ENCODE measurements around the gene DGCR2. TPM values are rescaled to one million over a fixed set of nuclear protein-coding genes. Genes with fewer than 3 reads are reported as not detected.
A peak's percentile ranks its signal among the peaks of the same experiment; 100 is the strongest.

DGCR2 gene
- total and polyA plus RNA-seq, 5 experiments from 2014 or later = 29.5 to 66.6 (median 61.8) TPM

DNA sequence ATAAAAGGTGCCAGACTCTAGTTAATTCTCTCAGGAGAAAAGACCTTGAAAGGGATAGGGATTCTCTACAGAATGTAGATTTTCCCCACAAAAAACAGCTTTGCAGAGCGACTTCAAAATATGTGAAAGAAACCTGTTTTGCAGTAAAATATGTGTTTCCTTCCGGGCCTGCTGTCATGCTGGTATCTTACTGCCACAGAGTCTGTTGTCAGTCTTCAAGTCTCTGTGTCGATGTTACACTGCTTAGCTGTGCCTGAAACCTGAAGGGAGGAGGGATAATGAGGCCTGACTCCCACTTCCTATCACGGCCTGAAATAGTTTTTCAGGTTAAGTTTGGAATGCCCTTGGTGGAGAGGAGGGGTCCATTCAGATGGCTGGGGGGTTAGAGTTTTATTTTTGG, 1.7 kb upstream of the DGCR2 start:
- H3K36me3 Mint-ChIP-seq = no peaks in the 10 kb centered on the region
- no peak for DNase-seq
- H3K4me3 Mint-ChIP-seq = peak overlapping the region in 3 of 10 donors; percentile 0 to 71 (median 1)
- H3K9me3 Mint-ChIP-seq = no peaks in the 10 kb centered on the region
- ATAC-seq = no peak
- no peaks in the 10 kb centered on the region for H3K27me3 Mint-ChIP-seq
- H3K27ac Mint-ChIP-seq = no peak overlapping the region
- H3K4me1 Mint-ChIP-seq = peaks cover 19 to 37% (median 35%) of the 10 kb centered on the region in 4 donors
- POLR2A ChIA-PET = interaction anchor here (0.7 to 4.3 kb wide), 4 partner anchors 16 to 469 kb away, joined by 3 to 112 read pairs (median 4); no protein-coding TSS in a partner anchor

- peak overlapping the region in 9 of 10 donors; percentile 56 to 94 (median 91) for H3K27ac Mint-ChIP-seq
- no peaks in the 10 kb centered on the region for H3K27me3 Mint-ChIP-seq
- no peaks in the 10 kb centered on the region for H3K9me3 Mint-ChIP-seq
- DNase-seq (no peak), ATAC-seq (peak in 1 of 2 donors; percentile 0)
- H3K4me1 Mint-ChIP-seq = peaks cover 24 to 47% (median 45%) of the 10 kb centered on the region in 4 donors
- peak overlapping the region; percentile 82 to 94 (median 88) for H3K4me3 Mint-ChIP-seq
- peaks cover 0 to 3% (median 0%) of the 10 kb centered on the region in 3 donors for H3K36me3 Mint-ChIP-seq
- POLR2A ChIA-PET = interaction anchor here (0.6 to 4.3 kb wide), 12 partner anchors 9 to 357 kb away, joined by 3 to 112 read pairs (median 4); partner anchors contain the start of genes CDC45, ESS2 and SLC25A1
Measured at GRCh38 chr22:19122752-19123492, 710 bp upstream of the DGCR2 start.

- Mint-ChIP-seq H3K9me3 (no peaks in the 10 kb centered on the region), H3K27me3 (no peaks in the 10 kb centered on the region), H3K36me3 (peaks cover 0 to 3% (median 0%) of the 10 kb centered on the region in 3 donors), H3K27ac (peak overlapping the region in 9 of 10 donors; percentile 56 to 94 (median 89)), H3K4me3 (peak overlapping the region; percentile 86 to 94 (median 88)), H3K4me1 (peaks cover 29 to 59% (median 57%) of the 10 kb centered on the region in 4 donors)
- ATAC-seq (peak in 1 of 2 donors; percentile 31), DNase-seq (peak in 6 of 10 donors; percentile 16 to 41 (median 28))
- POLR2A ChIA-PET = interaction anchor here (0.8 to 4.3 kb wide), 9 partner anchors 8 to 57 kb away, joined by 3 to 112 read pairs (median 5); partner anchors contain the start of genes ESS2 and SLC25A1
Measured at GRCh38 chr22:19121631-19122142, 525 bp downstream of the DGCR2 start.

- Mint-ChIP-seq H3K9me3 (no peaks in the 10 kb centered on the region), H3K4me3 (peak overlapping the region; percentile 86 to 94 (median 88)), H3K27ac (peak overlapping the region; percentile 73 to 94 (median 88)), H3K36me3 (peaks cover 0 to 3% (median 0%) of the 10 kb centered on the region in 3 donors), H3K4me1 (peaks cover 35 to 66% (median 63%) of the 10 kb centered on the region in 4 donors), H3K27me3 (no peaks in the 10 kb centered on the region)
- POLR2A ChIA-PET = interaction anchor here (0.6 to 4.3 kb wide), 7 partner anchors 7 to 47 kb away, joined by 3 to 112 read pairs (median 5); partner anchors contain the start of gene ESS2
- peak in 2 of 10 donors; percentile 16 to 30 for DNase-seq
- no peak for ATAC-seq
Measured at GRCh38 chr22:19120829-19121630, 1.2 kb downstream of the DGCR2 start.

- Mint-ChIP-seq H3K27me3 (no peaks in the 10 kb centered on the region), H3K4me1 (peaks cover 45 to 77% (median 74%) of the 10 kb centered on the region in 4 donors), H3K9me3 (no peaks in the 10 kb centered on the region), H3K4me3 (peak overlapping the region; percentile 86 to 94 (median 88)), H3K27ac (peak overlapping the region; percentile 34 to 94 (median 84)), H3K36me3 (peaks cover 0 to 7% (median 0%) of the 10 kb centered on the region in 3 donors)
- POLR2A ChIA-PET = no interaction called here
- no peak for ATAC-seq
- DNase-seq = no peak
Measured at GRCh38 chr22:19119949-19120348, 2.3 kb downstream of the DGCR2 start.

- H3K36me3 Mint-ChIP-seq = peaks cover 0 to 10% (median 0%) of the 10 kb centered on the region in 3 donors
- H3K27ac Mint-ChIP-seq = peak overlapping the region in 8 of 10 donors; percentile 20 to 70 (median 48)
- H3K4me3 Mint-ChIP-seq = peak overlapping the region in 9 of 10 donors; percentile 48 to 93 (median 86)
- H3K4me1 Mint-ChIP-seq = peaks cover 51 to 90% (median 82%) of the 10 kb centered on the region in 4 donors
- POLR2A ChIA-PET = interaction anchor here (0.6 kb wide), 2 partner anchors 8 to 83 kb away, joined by 3 to 4 read pairs; no protein-coding TSS in a partner anchor
- no peak for ATAC-seq
- no peaks in the 10 kb centered on the region for H3K27me3 Mint-ChIP-seq
- H3K9me3 Mint-ChIP-seq = no peaks in the 10 kb centered on the region
- DNase-seq = no peak
Measured at GRCh38 chr22:19118329-19118880, 3.8 kb downstream of the DGCR2 start.

- DNase-seq (no peak), ATAC-seq (no peak)
- no peaks in the 10 kb centered on the region for H3K27me3 Mint-ChIP-seq
- peaks cover 51 to 91% (median 80%) of the 10 kb centered on the region in 4 donors for H3K4me1 Mint-ChIP-seq
- peak overlapping the region; percentile 0 to 86 (median 44) for H3K4me3 Mint-ChIP-seq
- POLR2A ChIA-PET = no interaction called here
- H3K36me3 Mint-ChIP-seq = peaks cover 0 to 13% (median 0%) of the 10 kb centered on the region in 3 donors
- peak overlapping the region; percentile 29 to 88 (median 60) for H3K27ac Mint-ChIP-seq
- no peaks in the 10 kb centered on the region for H3K9me3 Mint-ChIP-seq
Measured at GRCh38 chr22:19117111-19117512, 5.1 kb downstream of the DGCR2 start.

GRCh38 chr22:19115628-19116027, 6.6 kb downstream of the DGCR2 start:
- peaks cover 54 to 91% (median 82%) of the 10 kb centered on the region in 4 donors for H3K4me1 Mint-ChIP-seq
- no peaks in the 10 kb centered on the region for H3K27me3 Mint-ChIP-seq
- POLR2A ChIA-PET = interaction anchor here (0.7 to 1.5 kb wide), 2 partner anchors 15 to 29 kb away, joined by 3 to 5 read pairs; partner anchors contain the start of gene ESS2
- H3K36me3 Mint-ChIP-seq = peaks cover 0 to 13% (median 0%) of the 10 kb centered on the region in 3 donors
- no peaks in the 10 kb centered on the region for H3K9me3 Mint-ChIP-seq
- DNase-seq (peak in 2 of 10 donors; percentile 8 to 32), ATAC-seq (peak; percentile 51 to 81)
- peak overlapping the region; percentile 63 to 90 (median 82) for H3K27ac Mint-ChIP-seq
- H3K4me3 Mint-ChIP-seq = peak overlapping the region in 7 of 10 donors; percentile 11 to 86 (median 43)

- Mint-ChIP-seq H3K36me3 (peaks cover 0 to 13% (median 0%) of the 10 kb centered on the region in 3 donors), H3K9me3 (no peaks in the 10 kb centered on the region), H3K27me3 (no peaks in the 10 kb centered on the region), H3K27ac (peak overlapping the region; percentile 63 to 90 (median 82)), H3K4me3 (peak overlapping the region in 8 of 10 donors; percentile 19 to 86 (median 43)), H3K4me1 (peaks cover 51 to 89% (median 81%) of the 10 kb centered on the region in 4 donors)
- DNase-seq (no peak), ATAC-seq (no peak)
- POLR2A ChIA-PET = interaction anchor here (1.5 kb wide), 1 partner anchor 30 kb away, joined by 5 read pairs; the partner anchor contains the start of gene ESS2
Measured at GRCh38 chr22:19114984-19115552, 7.1 kb downstream of the DGCR2 start.

DNA sequence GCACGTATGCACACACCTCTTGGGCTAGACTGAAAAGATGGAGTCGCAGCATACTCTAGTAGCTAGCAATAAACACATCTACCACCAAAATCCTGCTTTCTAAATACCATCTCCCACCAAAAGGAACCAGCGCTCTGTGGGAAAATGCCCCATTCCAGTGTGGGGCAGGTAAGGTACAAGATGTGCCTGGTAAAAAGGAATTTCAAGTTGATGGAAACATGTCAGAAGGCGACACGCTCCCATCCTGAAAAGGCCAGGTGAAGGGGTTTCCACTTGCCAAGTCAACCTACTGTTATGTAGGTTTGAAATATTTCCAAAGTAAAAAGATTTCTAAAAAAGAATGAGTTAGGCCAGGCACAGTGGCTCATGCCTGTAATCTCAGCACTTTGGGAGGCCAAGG, 8.8 kb downstream of the DGCR2 start:
- no peaks in the 10 kb centered on the region for H3K27me3 Mint-ChIP-seq
- no peaks in the 10 kb centered on the region for H3K9me3 Mint-ChIP-seq
- no peak for DNase-seq
- POLR2A ChIA-PET = interaction anchor here (0.8 to 1.0 kb wide), 2 partner anchors 9 to 319 kb away, joined by 4 to 5 read pairs; partner anchors contain the start of genes DGCR2 and MRPL40
- ATAC-seq = no peak
- no peak overlapping the region for H3K4me3 Mint-ChIP-seq
- H3K4me1 Mint-ChIP-seq = peaks cover 56 to 89% (median 81%) of the 10 kb centered on the region in 4 donors
- H3K36me3 Mint-ChIP-seq = peaks cover 0 to 11% (median 0%) of the 10 kb centered on the region in 3 donors
- peak overlapping the region in 6 of 10 donors; percentile 10 to 86 (median 32) for H3K27ac Mint-ChIP-seq

GRCh38 chr22:19111584-19111983, 10.6 kb downstream of the DGCR2 start:
- ATAC-seq (no peak), DNase-seq (no peak)
- Mint-ChIP-seq H3K4me3 (peak overlapping the region in 9 of 10 donors; percentile 13 to 82 (median 55)), H3K27ac (peak overlapping the region; percentile 90 to 99 (median 94)), H3K27me3 (no peaks in the 10 kb centered on the region), H3K9me3 (no peaks in the 10 kb centered on the region), H3K36me3 (peaks cover 0 to 10% (median 0%) of the 10 kb centered on the region in 3 donors), H3K4me1 (peaks cover 60 to 87% (median 80%) of the 10 kb centered on the region in 4 donors)
- POLR2A ChIA-PET = interaction anchor here (0.6 to 9.3 kb wide), 6 partner anchors 11 to 518 kb away, joined by 3 to 112 read pairs (median 6); partner anchors contain the start of genes DGCR2, ESS2 and SLC25A1
